ENCODE results near the gene OR4D11. TPM values are rescaled to one million over a fixed set of nuclear protein-coding genes. Genes with fewer than 3 reads are reported as not detected.

The OR4D11 gene
- total RNA-seq, 1 donor = not detected

DNA sequence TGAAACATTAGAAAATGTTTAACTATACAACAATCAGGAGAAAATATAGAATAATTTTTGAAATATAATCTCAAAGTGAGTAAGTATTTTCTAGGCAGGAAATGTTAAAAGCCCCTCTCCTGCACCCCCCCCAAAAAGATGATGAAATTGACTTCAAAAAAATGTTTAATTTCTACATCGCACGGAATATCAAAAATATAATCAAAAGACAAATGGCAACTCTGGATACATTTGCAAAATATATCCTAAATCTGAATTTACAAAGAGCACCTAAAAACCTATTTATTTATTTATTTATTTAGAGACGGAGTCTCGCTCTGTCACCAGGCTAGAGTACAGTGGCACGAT, 44.9 kb downstream of the OR4D11 start:
- TF ChIP-seq CTCF (IDR thresholded peaks at IDR 0.05; ENCODE audit: insufficient read depth, low read depth, low read length) = no peak
- DNase-seq (ENCODE audit: low read depth) = no peak
- no peak overlapping the region for H3K4me3 ChIP-seq (ENCODE audit: low read depth, low read length)

DNA sequence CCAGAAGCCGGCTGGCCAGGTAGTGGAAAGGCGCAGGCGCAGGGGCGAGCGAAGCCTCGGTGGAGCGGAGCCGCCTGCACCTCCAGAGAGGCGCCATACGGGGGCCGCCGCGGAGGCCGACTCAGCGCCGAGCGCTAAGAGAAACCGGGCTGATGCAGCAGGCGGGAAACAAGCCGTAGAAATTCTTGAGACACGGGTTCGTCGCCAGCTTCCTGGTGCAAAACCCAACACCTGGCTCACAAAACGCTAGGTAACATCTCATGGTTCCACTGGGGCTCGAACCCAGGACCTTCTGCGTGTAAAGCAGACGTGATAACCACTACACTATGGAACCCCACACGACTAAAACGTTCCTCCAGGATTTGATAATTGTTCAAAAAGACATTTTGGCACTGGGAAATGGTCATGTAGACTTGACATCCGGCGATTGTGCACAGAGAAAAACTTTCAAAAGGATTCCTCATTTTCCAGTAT, 47.0 kb downstream of the OR4D11 start:
- DNase-seq (ENCODE audit: low read depth) = peak; percentile 90
- TF ChIP-seq CTCF (IDR thresholded peaks at IDR 0.05; ENCODE audit: insufficient read depth, low read depth, low read length) = peak; percentile 36
- peak overlapping the region; percentile 63 for H3K4me3 ChIP-seq (ENCODE audit: low read depth, low read length)

DNA sequence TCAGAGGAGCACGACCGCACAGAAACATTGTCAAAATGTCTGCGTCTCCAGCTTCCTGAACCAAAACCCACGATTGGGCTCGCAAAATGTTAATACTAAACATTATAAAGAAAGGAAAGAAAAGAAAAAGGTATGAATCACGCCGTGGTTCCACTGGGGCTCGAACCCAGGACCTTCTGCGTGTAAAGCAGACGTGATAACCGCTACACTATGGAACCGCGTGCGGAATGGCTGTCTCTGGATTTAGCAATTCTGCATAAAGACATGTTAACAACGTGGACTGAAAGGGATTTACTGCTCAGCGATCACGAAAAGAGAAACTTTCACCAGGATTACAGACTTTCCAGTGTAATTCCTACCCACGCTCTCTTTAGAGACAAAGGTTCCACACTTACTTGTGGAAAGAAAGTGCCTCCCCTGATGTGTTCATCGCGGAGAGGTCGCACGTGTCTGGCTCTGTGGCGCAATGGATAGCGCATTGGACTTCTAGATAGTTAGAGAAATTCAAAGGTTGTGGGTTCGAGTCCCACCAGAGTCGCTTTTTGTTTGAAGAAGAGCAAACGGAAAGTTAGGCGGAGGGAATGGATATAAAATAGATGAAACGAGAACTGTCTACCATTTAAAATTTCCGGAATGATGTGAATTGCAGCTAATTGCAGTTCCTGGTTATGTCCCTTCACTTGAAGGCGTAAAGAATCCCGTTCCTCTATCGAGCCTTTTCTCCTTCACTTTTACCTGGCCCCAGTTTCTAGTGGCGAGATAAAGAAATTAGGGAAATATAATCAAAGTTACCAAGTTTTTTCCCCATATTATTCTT, 47.7 kb downstream of the OR4D11 start:
- TF ChIP-seq CTCF (IDR thresholded peaks at IDR 0.05; ENCODE audit: insufficient read depth, low read depth, low read length) = no peak
- peak; percentile 94 for DNase-seq (ENCODE audit: low read depth)

GRCh38 chr11:59551659-59552521, 48.5 kb downstream of the OR4D11 start:
- TF ChIP-seq CTCF (IDR thresholded peaks at IDR 0.05; ENCODE audit: insufficient read depth, low read depth, low read length) = no peak
- peak; percentile 85 for DNase-seq (ENCODE audit: low read depth)
- H3K4me3 ChIP-seq (ENCODE audit: low read depth, low read length) = peak overlapping the region; percentile 63

More for the DNA sequence above, 47.7 kb downstream of the OR4D11 start:
- peak overlapping the region; percentile 63 for H3K4me3 ChIP-seq (ENCODE audit: low read depth, low read length)

DNA sequence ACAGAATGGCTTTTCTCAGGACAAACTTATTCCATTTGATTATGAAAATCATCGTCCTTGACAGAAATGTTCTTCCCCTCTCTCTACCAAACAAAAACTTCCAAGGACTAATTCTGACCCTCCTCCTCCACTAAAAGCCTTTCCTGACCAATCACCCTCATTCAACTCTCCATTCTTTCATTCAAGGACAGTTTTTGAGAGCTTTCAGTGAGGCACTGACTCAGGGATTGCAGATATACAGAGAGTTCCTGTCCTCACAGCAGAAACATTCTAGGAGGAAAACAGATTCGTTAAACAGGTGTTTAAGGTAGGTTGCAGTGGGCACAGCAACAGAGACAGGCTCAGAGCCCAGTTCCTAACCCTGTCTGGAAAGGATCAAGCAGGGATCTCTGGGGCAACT, 49.5 kb downstream of the OR4D11 start:
- no peak overlapping the region for H3K4me3 ChIP-seq (ENCODE audit: low read depth, low read length)
- TF ChIP-seq CTCF (IDR thresholded peaks at IDR 0.05; ENCODE audit: insufficient read depth, low read depth, low read length) = no peak
- no peak for DNase-seq (ENCODE audit: low read depth)

GRCh38 chr11:59553323-59553722, 49.9 kb downstream of the OR4D11 start:
- no peak for TF ChIP-seq CTCF (IDR thresholded peaks at IDR 0.05; ENCODE audit: insufficient read depth, low read depth, low read length)
- H3K4me3 ChIP-seq (ENCODE audit: low read depth, low read length) = no peak overlapping the region
- DNase-seq (ENCODE audit: low read depth) = no peak

Other genes starting within 250 kb of the OR4D11 start
- under 0.01 TPM in 1 of 2 replicates, not detected in the other for gene OR5AN1, start 144.7 kb upstream of the OR4D11 start, total RNA-seq
- not detected in 2 replicates for gene OR5A2, start 77.2 kb upstream of the OR4D11 start, total RNA-seq
- gene OR5A1, start 67.1 kb upstream of the OR4D11 start, total RNA-seq = not detected in 2 replicates
- not detected in 2 replicates for gene OR4D6, start 46.6 kb upstream of the OR4D11 start, total RNA-seq
- gene OR4D10, start 30.3 kb upstream of the OR4D11 start, total RNA-seq = under 0.01 TPM in 1 of 2 replicates, not detected in the other
- under 0.01 TPM in 1 of 2 replicates, not detected in the other for gene OR4D9, start 8.0 kb downstream of the OR4D11 start, total RNA-seq
- gene OSBP, start 112.2 kb downstream of the OR4D11 start, total RNA-seq = 34.8 and 44.0 TPM in 2 replicates
- gene PATL1, start 165.5 kb downstream of the OR4D11 start, total RNA-seq = 15.5 and 17.1 TPM in 2 replicates
- not detected in 2 replicates for gene OR10V1, start 210.3 kb downstream of the OR4D11 start, total RNA-seq

Measured in fibroblast of villous mesenchyme (primary cell).